ENCODE measurements around the gene INTS1.

Gene INTS1

GRCh38 chr7:1454542-1454941 lies 49.6 kb downstream of the INTS1 start:
- no peak overlapping the region for H3K4me3 ChIP-seq (ENCODE audit: low read depth, low read length)
- no peak for DNase-seq (ENCODE audit: low read depth, low spot score)
- in situ Hi-C loops (cut with HindIII; ENCODE audit: low sequenced_read_pairs), result no loop called here
- no peak for TF ChIP-seq CTCF (IDR thresholded peaks at IDR 0.05; ENCODE audit: low read depth, low read length)

- no peak overlapping the region for H3K4me3 ChIP-seq (ENCODE audit: low read depth, low read length)
- no peak for DNase-seq (ENCODE audit: low read depth, low spot score)
- in situ Hi-C loops (cut with HindIII; ENCODE audit: low sequenced_read_pairs), result no loop called here
- TF ChIP-seq CTCF (IDR thresholded peaks at IDR 0.05; ENCODE audit: low read depth, low read length), result no peak
These were observed 52.0 kb downstream of the INTS1 start for GRCh38 chr7:1452205-1452604.

- no peak overlapping the region for H3K4me3 ChIP-seq (ENCODE audit: low read depth, low read length)
- in situ Hi-C loops (cut with HindIII; ENCODE audit: low sequenced_read_pairs), result no loop called here
- TF ChIP-seq CTCF (IDR thresholded peaks at IDR 0.05; ENCODE audit: low read depth, low read length), result no peak
- DNase-seq (ENCODE audit: low read depth, low spot score), result no peak
These were observed 53.2 kb downstream of the INTS1 start for GRCh38 chr7:1450987-1451386.

GRCh38 chr7:1450431-1450830 lies 53.8 kb downstream of the INTS1 start:
- no peak for DNase-seq (ENCODE audit: low read depth, low spot score)
- H3K4me3 ChIP-seq (ENCODE audit: low read depth, low read length), result no peak overlapping the region
- TF ChIP-seq CTCF (IDR thresholded peaks at IDR 0.05; ENCODE audit: low read depth, low read length), result no peak
- in situ Hi-C loops (cut with HindIII; ENCODE audit: low sequenced_read_pairs), result no loop called here

GRCh38 chr7:1449951-1450350 lies 54.2 kb downstream of the INTS1 start:
- no peak overlapping the region for H3K4me3 ChIP-seq (ENCODE audit: low read depth, low read length)
- in situ Hi-C loops (cut with HindIII; ENCODE audit: low sequenced_read_pairs), result no loop called here
- no peak for TF ChIP-seq CTCF (IDR thresholded peaks at IDR 0.05; ENCODE audit: low read depth, low read length)

GRCh38 chr7:1449501-1449900 lies 54.7 kb downstream of the INTS1 start:
- TF ChIP-seq CTCF (IDR thresholded peaks at IDR 0.05; ENCODE audit: low read depth, low read length), result no peak

More at GRCh38 chr7:1449951-1450350, 54.2 kb downstream of the INTS1 start:
- no peak for DNase-seq (ENCODE audit: low read depth, low spot score)

GRCh38 chr7:1448958-1449357 lies 55.2 kb downstream of the INTS1 start:
- DNase-seq (ENCODE audit: low read depth, low spot score), result no peak
- TF ChIP-seq CTCF (IDR thresholded peaks at IDR 0.05; ENCODE audit: low read depth, low read length), result no peak
- in situ Hi-C loops (cut with HindIII; ENCODE audit: low sequenced_read_pairs), result no loop called here
- H3K4me3 ChIP-seq (ENCODE audit: low read depth, low read length), result no peak overlapping the region

More at GRCh38 chr7:1449501-1449900, 54.7 kb downstream of the INTS1 start:
- in situ Hi-C loops (cut with HindIII; ENCODE audit: low sequenced_read_pairs), result no loop called here
- H3K4me3 ChIP-seq (ENCODE audit: low read depth, low read length), result no peak overlapping the region
- DNase-seq (ENCODE audit: low read depth, low spot score), result no peak

Measured in astrocyte of the spinal cord (primary cell).